ENCODE measurements around the gene IL12RB2. TPM values are rescaled to one million over a fixed set of nuclear protein-coding genes. Genes with fewer than 3 reads are reported as not detected.

IL12RB2 gene
- polyA plus RNA-seq, 1 of the 3 experiments (the other 2 are of a cell fraction) = not detected

- DNase-seq = no peak
- no peak overlapping the region for H2AFZ ChIP-seq (ENCODE audit: low read depth)
Measured at GRCh38 chr1:67431869-67432578, 124.4 kb downstream of the IL12RB2 start.

GRCh38 chr1:67432745-67433144 is 125.1 kb downstream of the IL12RB2 start:
- Histone ChIP-seq H4K20me1 (ENCODE audit: insufficient read depth) (peaks cover 20% of the 10 kb centered on the region), H3K4me1 (ENCODE audit: control insufficient read depth in 1 of 2, insufficient read depth in 2 of 2, low read depth in 1 of 2, low read length in 1 of 2) (peaks cover 0 to 16% of the 10 kb centered on the region in 2 experiments; a peak in 2 of 4 replicates), H3K36me3 (replicated peaks in 1 of 2; ENCODE audit: control insufficient read depth in 1 of 2, insufficient read depth in 2 of 2, low read length in 1 of 2) (peaks cover 11% of the 10 kb centered on the region in 2 experiments), H3K9me2 (no peaks in the 10 kb centered on the region), H3K27me3 (ENCODE audit: insufficient read depth) (no peaks in the 10 kb centered on the region), H3K27ac (ENCODE audit: low read depth in 2 of 2, low read length in 1 of 2) (no peak overlapping the region), H3F3A (replicated peaks; ENCODE audit: insufficient read depth) (peaks cover 15% of the 10 kb centered on the region), H3K4me2 (no peak overlapping the region), H2AFZ (ENCODE audit: low read depth) (peak overlapping the region; percentile 58; the same call in 1 of the 2 replicates), H3K9ac (no peak overlapping the region), H3K4me3 (ENCODE audit: low read depth in 2 of 2, low read length in 1 of 2) (no peak overlapping the region), H3K9me3 (no peaks in the 10 kb centered on the region), H3K79me2 (ENCODE audit: insufficient read depth) (peaks cover 24% of the 10 kb centered on the region)
- WGBS (ENCODE audit: low lambda C conversion rate) = 97% methylated on average over 1 of the region's 1 CpG
- CTCF ChIA-PET = interaction anchor here (1.3 to 1.9 kb wide), 2 partner anchors 68 to 85 kb away, joined by 4 to 9 read pairs; no protein-coding TSS in a partner anchor
- POLR2A ChIA-PET = interaction anchor here (0.7 kb wide), 1 partner anchor 618 kb away, joined by 4 read pairs; the partner anchor contains the start of gene DIRAS3
- no peak for DNase-seq
- TF ChIP-seq GATA2 (CRISPR knock-in tag; IDR thresholded peaks at IDR 0.05) = no peak
- no peak for TF ChIP-seq SMC3 (IDR thresholded peaks at IDR 0.05; ENCODE audit: low read depth, low read length)
- TF ChIP-seq SIN3A (IDR thresholded peaks at IDR 0.05; ENCODE audit: borderline replicate concordance, low read depth, low read length) = no peak
- no peak for TF ChIP-seq CTCF (IDR thresholded peaks at IDR 0.05)
- no peak for TF ChIP-seq RFX5 (IDR thresholded peaks at IDR 0.05; ENCODE audit: low read length)
- no peak for TF ChIP-seq POLR2AphosphoS5 (IDR thresholded peaks at IDR 0.05; ENCODE audit: low read depth, low read length)

More at GRCh38 chr1:67431869-67432578, 124.4 kb downstream of the IL12RB2 start:
- Histone ChIP-seq H3K9ac (no peak overlapping the region), H3K4me3 (ENCODE audit: low read depth in 2 of 2, low read length in 1 of 2) (no peak overlapping the region), H4K20me1 (ENCODE audit: insufficient read depth) (peaks cover 27% of the 10 kb centered on the region), H3K4me1 (ENCODE audit: control insufficient read depth in 1 of 2, insufficient read depth in 2 of 2, low read depth in 1 of 2, low read length in 1 of 2) (peaks cover 0 to 17% of the 10 kb centered on the region in 2 experiments; a peak in 2 of 4 replicates), H3K36me3 (replicated peaks in 1 of 2; ENCODE audit: control insufficient read depth in 1 of 2, insufficient read depth in 2 of 2, low read length in 1 of 2) (peaks cover 11 to 15% of the 10 kb centered on the region in 2 experiments), H3K9me3 (no peaks in the 10 kb centered on the region), H3K27me3 (ENCODE audit: insufficient read depth) (no peaks in the 10 kb centered on the region), H3K4me2 (no peak overlapping the region), H3K27ac (ENCODE audit: low read depth in 2 of 2, low read length in 1 of 2) (peak overlapping the region in 1 of 2 experiments; percentile 97; a peak in 1 of 4 replicates), H3K9me2 (no peaks in the 10 kb centered on the region), H3K79me2 (ENCODE audit: insufficient read depth) (peaks cover 32% of the 10 kb centered on the region), H3F3A (replicated peaks; ENCODE audit: insufficient read depth) (peaks cover 15% of the 10 kb centered on the region)
- ChIA-PET CTCF (interaction anchor here (1.3 to 1.9 kb wide), 2 partner anchors 68 to 84 kb away, joined by 4 to 9 read pairs; no protein-coding TSS in a partner anchor), POLR2A (interaction anchor here (0.7 to 2.6 kb wide), 3 partner anchors 9 to 618 kb away, joined by 4 to 6 read pairs (median 5); partner anchors contain the start of gene DIRAS3)
- no peak for TF ChIP-seq JUND (IDR thresholded peaks at IDR 0.05)
- TF ChIP-seq POLR2AphosphoS5 (IDR thresholded peaks at IDR 0.05; ENCODE audit: low read depth, low read length) = no peak
- TF ChIP-seq EZH2phosphoT487 (IDR thresholded peaks at IDR 0.05; ENCODE audit: borderline replicate concordance, low read depth) = no peak
- no peak for TF ChIP-seq MEF2A (IDR thresholded peaks at IDR 0.05; ENCODE audit: borderline replicate concordance, low read depth)
- TF ChIP-seq NRF1 (IDR thresholded peaks at IDR 0.05; ENCODE audit: low read depth, low read length) = no peak
- no peak for TF ChIP-seq USF1 (IDR thresholded peaks at IDR 0.05; ENCODE audit: borderline replicate concordance, low read depth)
- TF ChIP-seq RAD21 (IDR thresholded peaks at IDR 0.05; ENCODE audit: low read length) = no peak
- 93% methylated on average over 8 of the region's 8 CpGs for WGBS (ENCODE audit: low lambda C conversion rate)

Measured in SK-N-SH (cell line).